ENCODE data around the gene LRMDA. TPM values are rescaled to one million over a fixed set of nuclear protein-coding genes. Genes with fewer than 3 reads are reported as not detected.

LRMDA gene
- total RNA-seq, 6 donors from 2014 or later: 12.8 to 185 (median 18.1) TPM

GRCh38 chr10:76091926-76092325, 660.5 kb downstream of the LRMDA start:
- WGBS, 2 donors: 83 to 85% methylated on average over 1 of the region's 1 CpG
- Histone ChIP-seq H3K27ac (no peak overlapping the region), H3K27me3 (no peaks in the 10 kb centered on the region), H3K9me3 (no peaks in the 10 kb centered on the region), H3K36me3 (no peaks in the 10 kb centered on the region), H3K4me3 (no peak overlapping the region), H3K4me1 (peaks cover 0 to 5% (median under 1%) of the 10 kb centered on the region in 4 donors)
- ATAC-seq (ENCODE audit: low FRiP score in 2 of 2) (no peak), DNase-seq (no peak)
- TF ChIP-seq POLR2A (IDR thresholded peaks at IDR 0.05) (no peak), EP300 (IDR thresholded peaks at IDR 0.05) (no peak), POLR2AphosphoS5 (IDR thresholded peaks at IDR 0.05) (no peak), CTCF (IDR thresholded peaks at IDR 0.05) (no peak)

- DNase-seq (no peak), ATAC-seq (ENCODE audit: low FRiP score in 2 of 2) (no peak)
- no peaks in the 10 kb centered on the region for H3K9me3 ChIP-seq
- no peak overlapping the region for H3K27ac ChIP-seq
- peaks cover 0 to 16% (median 3%) of the 10 kb centered on the region in 4 donors for H3K4me1 ChIP-seq
- 95 to 99% methylated on average over 6 of the region's 6 CpGs for WGBS, 2 donors
- no peak overlapping the region for H3K4me3 ChIP-seq
- H3K27me3 ChIP-seq: no peaks in the 10 kb centered on the region
- no peaks in the 10 kb centered on the region for H3K36me3 ChIP-seq
- no peak for TF ChIP-seq EP300 (IDR thresholded peaks at IDR 0.05)
- TF ChIP-seq POLR2AphosphoS5 (IDR thresholded peaks at IDR 0.05): no peak
- no peak for TF ChIP-seq POLR2A (IDR thresholded peaks at IDR 0.05)
- TF ChIP-seq CTCF (IDR thresholded peaks at IDR 0.05): no peak
Observed at GRCh38 chr10:76106611-76107010, 675.2 kb downstream of the LRMDA start.

DNA sequence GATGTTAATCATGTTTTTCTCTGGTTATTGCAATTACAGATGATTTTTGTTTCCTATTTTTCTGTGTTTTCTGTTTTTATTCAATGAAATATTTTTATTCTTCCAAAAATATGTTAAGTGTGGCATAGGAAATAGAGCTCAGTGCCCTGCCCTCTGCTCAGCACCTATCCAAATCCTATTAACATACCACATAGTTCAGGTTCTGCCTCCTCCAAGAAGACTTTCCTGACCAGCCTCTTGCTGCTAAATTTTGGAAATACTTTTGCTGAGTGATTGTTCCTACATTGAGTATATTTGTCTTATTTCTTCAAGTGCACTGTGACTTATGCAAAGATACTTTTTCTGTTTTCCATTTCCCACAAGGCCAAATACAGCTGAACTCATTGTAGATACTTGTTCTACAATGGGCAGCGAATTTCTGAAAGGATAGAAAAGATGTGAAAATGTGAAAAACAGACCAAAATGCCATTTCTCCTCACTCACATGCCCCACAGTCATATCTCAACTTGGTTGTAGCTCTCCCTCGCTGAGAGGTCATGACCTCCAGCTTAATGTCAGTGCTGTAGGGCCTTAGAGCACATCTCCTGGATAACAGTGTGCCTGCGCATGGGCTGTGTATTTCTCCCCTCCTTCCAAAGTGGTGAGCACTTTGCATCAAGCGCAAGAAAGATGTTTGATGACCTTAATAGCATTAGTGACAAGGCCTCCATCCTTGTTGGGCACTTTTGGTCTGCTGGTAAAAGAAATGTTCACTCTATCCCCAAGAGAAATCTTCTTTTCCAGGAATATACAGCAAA, 677.3 kb downstream of the LRMDA start:
- WGBS, 2 donors: 71 to 75% methylated on average over 4 of the region's 4 CpGs
- peak overlapping the region in 1 of 4 donors; percentile 49 for H3K27ac ChIP-seq
- no peaks in the 10 kb centered on the region for H3K9me3 ChIP-seq
- H3K4me3 ChIP-seq: no peak overlapping the region
- H3K4me1 ChIP-seq: peaks cover 0 to 11% (median 1%) of the 10 kb centered on the region in 4 donors
- no peaks in the 10 kb centered on the region for H3K27me3 ChIP-seq
- H3K36me3 ChIP-seq: no peaks in the 10 kb centered on the region
- TF ChIP-seq CTCF (IDR thresholded peaks at IDR 0.05) (no peak), POLR2AphosphoS5 (IDR thresholded peaks at IDR 0.05) (no peak), POLR2A (IDR thresholded peaks at IDR 0.05) (no peak), EP300 (IDR thresholded peaks at IDR 0.05) (no peak)
- ATAC-seq (ENCODE audit: low FRiP score in 2 of 2) (peak in 1 of 2 donors; percentile 64), DNase-seq (no peak)

GRCh38 chr10:76111404-76111803, 680.0 kb downstream of the LRMDA start:
- peaks cover 0 to 15% (median 1%) of the 10 kb centered on the region in 4 donors for H3K4me1 ChIP-seq
- DNase-seq: no peak
- 84 to 88% methylated on average over 4 of the region's 4 CpGs for whole genome bisulfite sequencing, 2 donors
- H3K36me3 ChIP-seq: no peaks in the 10 kb centered on the region
- no peaks in the 10 kb centered on the region for H3K9me3 ChIP-seq
- no peak overlapping the region for H3K4me3 ChIP-seq
- H3K27ac ChIP-seq: no peak overlapping the region
- no peak for ATAC-seq (ENCODE audit: low FRiP score in 2 of 2)
- H3K27me3 ChIP-seq: no peaks in the 10 kb centered on the region
- TF ChIP-seq CTCF (IDR thresholded peaks at IDR 0.05) (no peak), EP300 (IDR thresholded peaks at IDR 0.05) (no peak), POLR2A (IDR thresholded peaks at IDR 0.05) (no peak), POLR2AphosphoS5 (IDR thresholded peaks at IDR 0.05) (no peak)
